Measurements from ENCODE around the gene AACS.
"Not testable (repeated sequence)": the region's sequence is repeated elsewhere in the genome, so short reads cannot be mapped to it uniquely, and the experiment has no call there.

Gene AACS

DNA sequence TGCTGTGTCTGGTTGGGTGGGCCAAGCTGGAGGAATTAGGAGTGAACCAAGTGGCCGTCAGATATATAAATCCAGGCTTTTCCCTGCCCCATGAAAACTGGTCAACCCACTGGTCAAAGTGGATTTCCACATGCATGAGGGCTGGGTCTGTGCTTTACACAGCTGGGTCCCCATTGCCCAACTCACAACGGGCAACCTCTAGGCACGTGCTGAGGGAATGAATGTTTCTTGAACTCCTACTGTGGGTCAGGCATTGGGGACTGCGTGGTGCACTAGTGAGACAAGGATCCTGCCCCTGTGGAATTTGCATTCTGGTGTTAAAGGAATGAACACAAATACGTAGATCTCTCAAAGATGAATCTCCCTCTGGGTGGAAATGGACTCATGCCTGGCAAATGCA, 7.5 kb upstream of the AACS start:
- no peak for DNase-seq (ENCODE audit: low read depth in 2 of 2)

DNA sequence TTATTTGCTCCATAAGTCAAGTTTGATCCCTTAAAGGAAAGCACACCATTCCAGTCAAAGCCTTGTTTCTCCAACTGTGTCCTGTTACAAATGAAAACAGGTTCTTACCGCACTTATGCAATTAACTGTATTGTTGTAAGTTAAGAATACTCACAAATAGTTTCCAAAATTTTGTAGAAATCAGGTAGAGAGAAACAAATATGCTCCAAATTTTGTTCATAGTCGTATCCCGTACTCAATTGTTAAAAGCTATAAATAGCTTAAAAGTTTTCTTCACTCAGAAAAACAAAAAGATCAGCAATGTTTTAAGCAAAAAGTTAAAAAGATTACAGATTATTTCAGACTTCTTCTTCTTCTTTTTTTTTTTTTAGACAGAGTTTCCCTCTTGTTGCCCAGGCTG, 4.0 kb upstream of the AACS start:
- no peak for DNase-seq (ENCODE audit: low read depth in 2 of 2)

DNA sequence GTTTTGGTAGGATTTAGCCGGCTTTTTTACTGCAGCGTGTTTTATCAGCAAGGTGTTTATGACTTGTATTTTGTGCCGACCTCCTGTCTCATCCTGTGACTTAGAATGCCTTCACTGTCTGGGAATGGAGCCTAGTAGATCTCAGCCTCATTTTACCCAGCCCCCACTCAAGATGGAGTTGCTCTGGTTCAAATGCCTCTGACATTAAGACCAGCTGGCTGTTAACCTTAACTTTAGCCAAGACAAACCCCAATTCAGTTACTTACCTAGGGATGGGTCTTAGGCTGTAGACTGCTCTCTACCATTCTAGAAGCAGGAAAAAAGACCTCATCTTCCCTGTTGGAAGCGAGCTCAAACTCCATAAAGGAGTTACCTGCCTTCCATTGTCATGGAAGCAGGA, 1.7 kb upstream of the AACS start:
- DNase-seq (ENCODE audit: low read depth in 2 of 2), result not testable (repeated sequence)

DNA sequence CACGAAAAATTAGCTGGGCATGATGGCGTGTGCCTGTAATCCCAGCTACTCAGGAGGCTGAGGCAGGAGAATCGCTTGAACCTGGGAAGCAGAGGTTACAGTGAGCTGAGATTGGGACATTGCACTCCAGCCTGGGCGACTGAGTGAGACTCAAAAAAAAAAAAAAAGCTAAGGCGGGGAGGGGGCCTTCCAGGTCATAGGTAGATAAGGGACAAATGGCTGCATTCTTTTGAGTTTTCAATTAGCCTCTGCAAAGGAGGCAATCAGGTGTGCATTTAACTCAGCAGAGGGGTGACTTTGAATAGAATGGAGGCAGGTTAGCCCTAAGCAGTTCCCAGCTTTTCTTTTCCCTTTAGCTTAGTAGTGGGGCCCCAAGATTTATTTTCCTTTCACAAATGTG, 743 bp upstream of the AACS start:
- no peak for DNase-seq (ENCODE audit: low read depth in 2 of 2)

DNA sequence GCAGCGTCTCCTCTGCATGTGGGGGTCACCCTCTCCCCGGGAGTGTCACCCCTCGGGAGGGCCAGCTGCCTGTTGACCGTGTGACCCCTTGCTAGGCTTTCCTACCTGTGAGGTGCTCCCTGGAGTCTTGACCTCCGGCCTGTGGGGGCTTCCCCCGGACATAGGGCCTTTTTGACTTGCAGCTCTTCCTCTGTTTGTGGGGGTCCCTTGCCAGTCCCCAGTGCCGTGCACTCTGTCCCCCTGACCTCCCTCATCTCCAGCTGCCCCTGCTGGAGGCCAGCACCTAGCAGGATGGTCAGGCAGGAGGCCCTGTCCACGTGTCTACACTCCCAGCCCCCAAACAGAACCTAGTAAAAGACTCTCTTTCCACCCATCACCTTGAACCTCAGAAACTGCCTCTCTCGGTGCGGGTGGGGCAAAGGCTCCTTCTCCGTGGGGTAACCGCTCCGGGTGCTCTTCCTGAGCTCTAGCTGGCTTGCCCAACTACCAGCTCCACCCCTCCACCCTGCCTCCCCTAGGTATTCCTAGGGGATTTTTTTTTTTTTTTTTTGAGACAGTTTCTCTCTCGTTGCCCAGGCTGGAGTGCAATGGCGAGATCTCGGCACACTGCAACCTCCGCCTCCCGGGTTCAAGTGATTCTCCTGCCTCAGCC, 810 bp downstream of the AACS start:
- no peak for DNase-seq (ENCODE audit: low read depth in 2 of 2)

DNA sequence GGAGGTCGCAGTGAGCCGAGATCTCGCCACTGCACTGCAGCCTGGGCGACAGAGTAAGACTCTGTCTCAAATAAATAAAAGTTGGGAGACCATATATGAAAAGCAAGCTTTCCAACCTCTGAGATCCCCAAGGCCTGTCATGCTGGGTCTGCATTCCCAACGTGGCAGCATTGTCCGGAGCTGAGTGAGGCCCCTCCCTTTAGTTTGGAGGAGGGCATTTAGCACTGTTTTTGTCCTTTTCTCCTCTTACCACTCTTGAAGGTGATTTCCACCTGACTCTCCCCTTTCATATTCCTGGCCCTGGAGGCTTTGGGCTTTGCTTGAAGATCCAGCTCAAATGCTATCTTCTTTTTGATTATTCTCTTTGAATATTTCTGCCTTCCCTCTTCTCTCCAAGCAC, 3.2 kb downstream of the AACS start:
- DNase-seq (ENCODE audit: low read depth in 2 of 2), result no peak

DNA sequence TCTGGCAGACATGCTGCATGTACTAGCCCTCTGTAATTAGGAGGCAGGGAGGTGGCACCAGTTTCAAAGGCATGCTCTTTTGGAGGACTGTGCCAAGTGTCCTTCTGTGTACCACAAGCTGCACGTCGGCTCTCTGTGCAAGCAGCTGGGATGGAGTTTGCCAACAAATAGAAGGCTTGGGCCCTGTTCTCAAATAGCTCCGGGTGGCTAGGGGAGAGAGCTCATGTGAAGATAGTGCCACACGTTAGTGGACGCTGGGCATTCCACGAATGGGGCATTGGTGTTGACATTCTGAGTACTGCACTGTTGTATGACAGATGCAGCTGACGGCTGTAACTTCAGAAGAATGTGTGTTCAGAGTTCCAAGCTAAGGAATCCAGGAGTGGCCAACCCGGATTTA, 4.4 kb downstream of the AACS start:
- DNase-seq (ENCODE audit: low read depth in 2 of 2), result no peak

DNA sequence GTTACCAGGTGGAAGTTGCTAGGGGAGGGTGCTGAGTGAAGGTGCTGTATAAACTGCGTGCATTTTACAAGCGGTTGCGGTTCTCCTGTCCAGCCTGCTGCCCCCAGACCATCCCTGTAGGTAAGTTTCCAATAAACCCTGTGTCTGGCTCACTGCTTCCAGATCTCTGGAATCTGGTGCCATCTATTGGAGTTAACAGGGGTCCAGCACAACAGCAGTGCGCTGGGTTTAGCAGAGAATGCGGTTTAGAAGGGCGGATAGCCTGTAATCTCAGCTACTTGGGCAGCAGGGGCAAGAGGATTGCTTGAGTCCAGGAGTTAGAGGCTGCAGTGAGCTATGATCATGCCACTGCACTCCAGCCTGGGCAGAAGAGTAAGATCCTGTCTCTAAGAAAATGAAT, 4.9 kb downstream of the AACS start:
- DNase-seq (ENCODE audit: low read depth in 2 of 2), result no peak

DNA sequence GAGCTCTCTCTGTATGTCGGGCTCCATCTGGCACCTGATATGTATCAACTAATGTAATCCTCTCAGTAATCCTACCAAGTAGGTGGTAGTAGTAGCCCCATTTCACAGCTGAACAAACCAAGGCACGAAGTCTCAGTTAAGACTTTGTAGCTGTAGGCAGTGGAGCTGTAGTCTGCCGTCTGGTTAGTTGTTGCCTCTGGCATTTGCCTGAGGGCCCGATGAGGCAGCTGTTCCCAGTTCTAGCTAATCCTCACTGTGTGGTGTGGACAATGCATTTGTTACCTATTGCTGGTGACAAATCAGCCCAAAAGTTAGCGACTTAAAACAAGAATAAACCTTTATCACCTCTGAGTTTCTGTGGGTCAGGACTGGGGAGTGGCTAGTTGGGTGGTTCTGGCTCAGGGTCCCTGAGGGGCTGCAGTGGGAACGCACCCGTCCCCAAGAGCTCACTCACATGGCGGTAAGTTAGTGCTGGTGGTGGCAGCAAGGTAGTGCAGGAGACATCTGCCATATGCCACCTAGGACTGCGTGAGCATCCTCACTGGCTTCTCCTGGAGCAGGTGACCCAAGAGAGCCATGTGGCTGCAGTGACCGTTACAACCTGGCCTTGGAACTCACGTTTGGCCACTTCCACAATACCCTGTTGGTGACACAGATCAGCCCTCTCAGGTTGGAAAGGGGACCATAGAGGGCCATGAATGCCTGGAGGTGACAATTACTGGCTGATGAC, 5.6 kb downstream of the AACS start:
- DNase-seq (ENCODE audit: low read depth in 2 of 2), result no peak

DNA sequence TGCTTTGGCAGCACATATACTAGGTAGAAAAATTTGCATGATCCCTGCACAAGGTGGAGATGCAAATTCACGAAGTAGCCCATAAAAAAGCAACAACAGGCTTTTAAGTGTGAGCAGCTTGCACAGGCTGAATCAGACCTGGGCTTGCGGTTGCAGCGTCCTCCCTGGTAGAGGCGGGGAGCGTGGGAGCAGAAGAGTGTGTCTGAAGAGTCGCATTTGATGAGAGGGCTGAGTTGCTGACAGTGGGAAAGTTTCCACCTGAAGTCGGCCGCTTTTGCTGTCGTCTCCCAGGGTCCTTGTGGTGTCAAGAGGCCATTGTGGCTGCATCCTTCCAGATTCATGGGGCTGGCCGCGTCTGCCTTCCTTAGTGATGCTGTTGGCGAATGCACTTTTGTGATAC, 6.2 kb downstream of the AACS start:
- DNase-seq (ENCODE audit: low read depth in 2 of 2), result no peak

DNA sequence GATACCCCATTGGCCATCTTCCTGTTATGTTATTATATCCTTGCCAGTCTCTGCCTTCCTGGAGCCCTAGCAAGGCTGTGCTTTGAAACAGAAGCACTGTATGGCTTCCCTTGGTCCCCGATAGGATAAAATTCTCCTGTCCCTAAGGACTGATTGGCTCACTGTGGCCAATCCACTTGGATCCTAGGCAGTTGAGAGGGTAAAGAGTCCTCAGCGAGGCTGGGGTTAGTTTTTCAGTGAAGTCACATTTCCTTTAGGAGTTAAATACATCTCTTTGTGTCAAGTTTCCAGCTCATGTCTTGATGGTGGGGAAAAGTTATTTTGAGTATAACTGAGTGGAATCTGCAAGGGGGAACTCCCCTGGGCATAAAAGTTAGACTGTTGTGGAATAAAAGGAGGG, 7.3 kb downstream of the AACS start:
- no peak for DNase-seq (ENCODE audit: low read depth in 2 of 2)

DNA sequence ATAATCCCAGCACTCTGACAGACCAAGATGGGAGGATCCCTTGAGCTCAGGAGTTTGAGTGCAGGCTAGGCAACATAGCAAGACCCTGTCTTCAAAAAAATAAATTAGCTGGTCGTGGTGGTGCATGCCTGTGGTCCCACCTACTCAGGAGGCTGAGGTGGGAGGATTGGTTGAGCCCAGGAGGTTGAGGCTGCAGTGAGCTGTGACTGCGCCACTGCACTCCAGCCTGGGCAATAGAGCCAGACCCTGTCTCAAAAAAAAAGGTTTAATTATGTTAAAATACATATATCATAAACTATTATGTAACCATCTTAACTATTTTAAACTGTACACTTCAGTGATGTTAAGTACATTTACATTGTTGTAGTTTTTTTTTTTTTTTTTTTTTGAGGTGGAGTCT, 9.1 kb downstream of the AACS start:
- DNase-seq (ENCODE audit: low read depth in 2 of 2), result not testable (repeated sequence)

DNA sequence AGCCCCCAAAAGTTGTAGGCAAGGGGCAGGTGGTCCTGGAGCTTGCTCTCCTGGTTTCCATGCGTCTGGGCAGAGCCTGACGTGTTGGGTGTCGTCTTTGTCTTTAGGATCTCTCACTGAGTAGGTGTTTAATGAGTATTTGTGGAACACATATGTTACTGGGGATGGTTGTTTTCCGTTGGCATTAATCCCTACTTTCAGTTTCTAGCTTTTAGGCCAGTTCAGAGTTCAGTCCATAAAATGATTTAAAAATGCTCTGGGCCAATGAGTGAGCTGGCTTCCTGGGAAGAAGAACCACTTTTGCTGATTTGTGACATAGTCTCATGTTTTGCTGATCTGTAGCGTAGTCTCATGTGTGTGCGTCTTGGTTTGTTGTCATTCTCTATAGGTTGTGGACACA, 10.9 kb downstream of the AACS start:
- DNase-seq (ENCODE audit: low read depth in 2 of 2), result no peak

DNA sequence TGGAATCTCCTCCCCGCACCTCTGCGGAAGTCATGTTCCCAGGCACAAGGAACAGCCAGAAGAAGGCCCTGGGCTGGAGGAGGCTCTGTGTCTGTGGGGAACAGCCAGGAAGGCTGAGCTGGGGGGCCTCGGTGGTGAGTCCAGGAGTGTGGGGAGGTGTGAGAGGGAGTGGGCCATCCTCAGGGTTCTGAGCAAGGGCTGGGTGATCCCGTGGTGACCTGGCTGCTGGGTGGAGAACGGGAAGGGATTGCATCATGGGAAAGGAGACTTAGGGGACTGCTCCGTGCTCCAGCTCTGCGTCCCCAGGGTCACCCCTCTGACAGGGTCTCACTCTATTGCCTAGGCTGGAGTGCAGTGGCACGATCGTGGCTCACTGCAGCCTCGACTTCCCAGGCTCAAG, 13.8 kb downstream of the AACS start:
- no peak for DNase-seq (ENCODE audit: low read depth in 2 of 2)

DNA sequence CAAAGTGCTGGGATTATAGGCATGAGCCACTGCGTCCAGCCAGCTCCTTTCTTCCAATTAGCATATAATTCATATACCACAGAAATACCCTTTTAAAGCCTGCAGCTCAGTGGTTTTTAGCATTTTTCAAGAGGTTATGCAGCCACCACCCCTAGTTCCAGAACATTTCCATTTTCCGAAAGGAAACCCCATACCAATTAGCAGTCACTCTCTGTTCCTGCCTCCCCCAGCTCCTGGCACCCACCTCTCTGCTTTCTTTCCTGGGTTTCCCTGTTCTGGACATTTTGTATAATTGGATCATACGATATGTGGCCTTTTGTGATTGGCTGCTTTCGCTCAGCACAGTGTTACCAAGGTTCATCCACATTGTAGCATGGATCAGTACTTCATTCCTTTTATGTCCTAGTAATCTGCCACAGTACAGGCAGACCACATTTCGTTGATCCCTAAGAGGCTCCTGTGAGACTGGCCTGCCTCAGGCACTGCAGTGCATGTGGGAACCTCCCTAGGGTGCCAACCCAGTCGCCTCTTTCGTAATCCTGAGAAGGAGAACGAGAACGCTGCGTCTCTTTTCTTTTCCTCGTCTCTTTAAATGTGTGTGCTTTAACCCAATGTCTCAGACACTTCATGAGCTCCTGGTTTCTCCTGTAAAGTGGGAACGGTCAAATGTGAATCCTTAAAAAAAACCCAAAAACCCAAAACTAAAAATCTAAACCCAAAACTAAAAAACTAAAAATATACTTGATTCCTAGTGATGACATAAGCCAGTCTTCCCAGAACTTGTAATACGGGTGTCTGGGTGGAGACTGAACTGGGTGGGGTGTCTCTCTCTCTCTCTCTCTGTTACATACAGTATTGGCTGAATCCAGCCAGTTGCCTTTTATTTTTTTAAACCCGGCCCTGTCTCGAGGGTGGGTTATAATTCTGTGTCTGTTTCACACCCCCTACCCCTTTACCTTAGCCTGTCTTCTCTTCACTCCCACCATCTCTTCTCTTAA, 14.7 kb downstream of the AACS start:
- DNase-seq (ENCODE audit: low read depth in 2 of 2), result no peak

DNA sequence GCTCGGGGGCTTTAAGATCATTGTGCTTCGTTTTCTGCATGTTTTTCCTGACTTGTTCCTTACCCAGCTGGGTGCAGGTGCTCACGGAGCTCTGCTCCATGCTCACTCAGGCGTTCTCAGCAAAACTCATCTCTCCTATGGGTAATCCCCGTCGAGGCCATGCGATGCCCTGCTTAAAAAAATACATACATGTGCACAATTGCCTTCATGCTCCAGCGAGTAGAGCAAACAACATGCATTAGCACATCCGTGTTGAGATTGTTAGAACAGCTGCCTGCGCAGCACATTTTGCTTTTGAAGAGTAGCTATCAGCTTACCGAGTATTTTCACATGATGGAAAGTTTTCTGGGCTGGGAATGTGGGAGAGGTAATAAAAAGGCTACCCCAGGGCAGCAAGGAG, 16.2 kb downstream of the AACS start:
- no peak for DNase-seq (ENCODE audit: low read depth in 2 of 2)

DNA sequence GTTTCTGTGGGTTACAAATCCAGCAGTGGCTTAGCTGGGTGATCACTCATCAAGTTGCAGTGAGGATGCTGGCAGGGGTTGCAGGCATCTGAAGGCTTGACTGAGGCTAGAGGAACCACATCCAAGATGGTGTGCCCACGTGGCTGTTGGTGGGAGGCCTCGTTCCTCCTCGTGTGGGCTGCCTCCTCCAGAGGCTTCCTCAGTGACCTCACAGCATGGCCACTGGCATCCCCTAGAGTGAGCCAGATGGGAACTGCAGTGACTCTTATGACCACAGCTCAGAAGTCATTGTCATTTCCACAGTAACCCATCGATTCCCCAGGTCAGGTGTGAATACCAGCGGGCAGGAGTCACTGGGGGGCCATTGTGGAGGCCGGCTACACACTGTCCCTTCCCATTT, 17.8 kb downstream of the AACS start:
- no peak for DNase-seq (ENCODE audit: low read depth in 2 of 2)

DNA sequence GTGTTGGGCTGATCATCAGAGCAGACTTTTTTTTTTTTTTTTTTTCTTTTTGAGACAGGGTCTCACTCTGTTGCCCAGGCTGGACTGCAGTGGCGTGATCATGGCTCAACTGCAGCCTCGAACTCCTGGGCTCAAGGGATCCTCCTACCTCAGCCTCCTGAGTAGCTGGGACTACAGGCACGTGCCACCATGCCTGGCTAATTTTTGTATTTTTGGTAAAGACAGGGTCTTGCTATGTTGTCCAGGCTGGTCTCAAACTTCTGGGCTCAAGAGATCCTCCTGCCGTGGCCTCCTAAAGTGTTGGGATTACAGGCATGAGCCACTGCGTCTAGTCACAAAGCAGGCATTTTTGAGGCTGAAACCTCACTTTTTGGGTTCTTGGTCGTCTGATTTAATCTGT, 23.0 kb downstream of the AACS start:
- not testable (repeated sequence) for DNase-seq (ENCODE audit: low read depth in 2 of 2)

DNA sequence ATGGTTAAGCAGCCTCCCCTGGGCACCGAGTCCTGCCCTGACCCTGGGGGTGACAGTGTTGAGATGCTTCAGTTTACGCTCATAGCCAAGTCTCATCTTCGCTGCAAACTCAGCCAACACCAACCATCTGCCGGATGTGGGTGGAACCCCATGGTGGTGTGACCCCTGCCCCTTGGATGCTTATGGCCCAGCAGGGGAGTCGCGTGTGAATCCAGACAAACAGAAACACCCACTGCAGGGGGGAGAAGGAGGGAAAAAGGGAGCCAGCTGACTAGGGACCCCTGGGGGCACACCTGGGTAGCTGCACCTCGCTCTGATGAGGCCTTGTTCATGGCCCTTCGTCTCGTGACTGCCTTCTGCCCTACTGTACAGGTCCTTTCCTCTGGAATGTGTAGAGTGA, 23.8 kb downstream of the AACS start:
- DNase-seq (ENCODE audit: low read depth in 2 of 2), result no peak

DNA sequence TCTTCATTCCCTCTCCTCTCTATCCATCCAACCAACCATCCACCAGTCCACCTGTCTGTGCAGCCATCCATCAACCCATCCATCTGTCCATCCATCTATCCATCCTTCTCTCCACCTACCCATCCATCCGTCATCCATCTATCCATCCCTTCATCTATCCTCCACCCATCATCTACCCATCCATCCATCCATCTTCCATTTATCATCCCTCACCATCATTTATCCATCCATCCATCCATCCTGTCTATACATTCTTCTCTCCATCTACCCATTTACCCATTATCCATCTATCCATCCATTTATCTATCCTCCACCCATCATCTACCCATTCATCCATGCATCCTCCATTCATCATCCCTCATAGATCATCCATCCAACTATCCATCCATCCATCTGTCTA, 24.4 kb downstream of the AACS start:
- DNase-seq (ENCODE audit: low read depth in 2 of 2), result no peak

DNA sequence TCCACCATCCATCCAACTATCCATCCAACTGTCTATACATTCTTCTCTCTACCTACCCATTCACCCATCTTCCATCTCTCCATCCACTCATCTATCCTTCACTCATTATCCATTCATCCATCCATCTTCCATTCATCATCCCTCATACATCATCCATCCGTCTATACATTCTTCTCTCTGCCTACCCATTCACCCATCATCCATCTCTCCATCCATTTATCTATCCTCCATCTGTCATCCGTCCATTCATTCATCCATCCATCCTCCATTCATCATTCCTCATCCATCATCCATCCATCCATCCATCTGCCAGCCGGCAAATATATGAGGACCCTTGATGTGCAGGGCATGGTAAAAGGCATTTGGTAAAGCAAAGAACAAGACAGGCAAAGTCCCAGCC, 25.2 kb downstream of the AACS start:
- no peak for DNase-seq (ENCODE audit: low read depth in 2 of 2)

DNA sequence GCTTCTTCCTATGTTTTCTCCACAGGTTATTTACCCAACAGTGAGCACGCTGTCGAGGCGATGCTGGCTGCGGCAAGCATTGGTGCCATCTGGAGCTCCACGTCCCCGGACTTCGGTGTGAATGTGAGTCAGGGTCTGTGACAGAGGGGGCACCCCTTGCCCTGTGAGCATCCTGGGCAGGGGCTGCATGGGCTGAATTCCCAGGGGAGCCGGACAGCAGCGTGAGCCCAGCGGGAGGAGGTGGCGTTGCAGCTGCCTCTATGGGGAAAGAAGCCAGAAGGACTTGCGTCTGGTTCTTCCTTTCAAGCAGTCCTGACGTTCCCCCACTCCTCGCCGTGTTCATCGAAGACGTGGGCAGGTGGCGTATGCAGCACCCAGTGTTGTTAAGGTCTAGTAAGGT, 26.2 kb downstream of the AACS start:
- no peak for DNase-seq (ENCODE audit: low read depth in 2 of 2)
